Activated naive CD4-positive, alpha-beta T cell treated with anti-CD3 and anti-CD28 coated beads, Interleukin-2, amount 10 ng/mL, durations not matched to agents 7 days and 5 days (primary cell): ENCODE results near the gene ECHS1.
"Not testable (repeated sequence)": the region's sequence is repeated elsewhere in the genome, so short reads cannot be mapped to it uniquely, and the experiment has no call there.

ENCODE experiments used
- CTCF ChIA-PET: fragments of 350-600 bp; sonication (Branson Sonifier 250); formaldehyde crosslinking; loops from one replicate; lab custom pipeline; 2021; ENCODE audit warnings: antibody characterized with exemption; lab: Charles Lee
- DNase-seq: peaks from one replicate; pipeline ENCODE4 v3.0.0-alpha.2; 2020
- H3K27ac Mint-ChIP-seq: one replicate; pipeline ENCODE4 v1.8.0; 2021; ENCODE audit warnings: mild to moderate bottlenecking, moderate library complexity, mixed read lengths
- H3K27me3 Mint-ChIP-seq: one replicate; pipeline ENCODE4 v1.8.0; 2021; ENCODE audit warnings: mild to moderate bottlenecking, mixed read lengths
- H3K36me3 Mint-ChIP-seq: one replicate; pipeline ENCODE4 v1.8.0; 2021; ENCODE audit warnings: mixed read lengths
- H3K4me1 Mint-ChIP-seq: one replicate; pipeline ENCODE4 v1.8.0; 2021; ENCODE audit warnings: mixed read lengths
- H3K4me3 Mint-ChIP-seq: one replicate; pipeline ENCODE4 v1.8.0; 2021; ENCODE audit warnings: mild to moderate bottlenecking, moderate library complexity, mixed read lengths
- H3K9me3 Mint-ChIP-seq: one replicate; pipeline ENCODE4 v1.8.0; 2021; ENCODE audit warnings: mixed read lengths

The ECHS1 gene

GRCh38 chr10:133377818-133378250, 4.7 kb upstream of the ECHS1 start:
- H3K4me1 Mint-ChIP-seq: peaks cover 11% of the 10 kb centered on the region

GRCh38 chr10:133377025-133377817, 4.1 kb upstream of the ECHS1 start:
- Mint-ChIP-seq H3K9me3 (no peaks in the 10 kb centered on the region), H3K27me3 (peaks cover 46% of the 10 kb centered on the region), H3K27ac (no peak overlapping the region), H3K36me3 (no peaks in the 10 kb centered on the region), H3K4me1 (peaks cover 12% of the 10 kb centered on the region), H3K4me3 (peak overlapping the region; percentile 54)
- no peak for DNase-seq
- CTCF ChIA-PET: no interaction called here

More at GRCh38 chr10:133377818-133378250, 4.7 kb upstream of the ECHS1 start:
- Mint-ChIP-seq H3K4me3 (peak overlapping the region; percentile 78), H3K27ac (no peak overlapping the region), H3K36me3 (no peaks in the 10 kb centered on the region), H3K9me3 (no peaks in the 10 kb centered on the region), H3K27me3 (peaks cover 46% of the 10 kb centered on the region)
- no peak for DNase-seq
- CTCF ChIA-PET: interaction anchor here (0.8 kb wide), 1 partner anchor 9 kb away, joined by 3 read pairs; no protein-coding TSS in a partner anchor

- H3K9me3 Mint-ChIP-seq, H3K36me3 Mint-ChIP-seq, DNase-seq, H3K27ac Mint-ChIP-seq: not testable (repeated sequence)
- Mint-ChIP-seq H3K4me3 (peak overlapping the region; percentile 49), H3K4me1 (peaks cover 19% of the 10 kb centered on the region), H3K27me3 (peaks cover 44% of the 10 kb centered on the region)
- CTCF ChIA-PET: interaction anchor here (1.0 kb wide), 1 partner anchor 11 kb away, joined by 4 read pairs; no protein-coding TSS in a partner anchor
Measured at GRCh38 chr10:133376183-133376582, 3.0 kb upstream of the ECHS1 start.

- DNase-seq: no peak
- H3K4me1 Mint-ChIP-seq: peaks cover 19% of the 10 kb centered on the region
- H3K9me3 Mint-ChIP-seq: no peaks in the 10 kb centered on the region
- H3K27ac Mint-ChIP-seq: no peak overlapping the region
- H3K4me3 Mint-ChIP-seq: peak overlapping the region; percentile 15
- CTCF ChIA-PET: interaction anchor here (1.0 kb wide), 1 partner anchor 12 kb away, joined by 4 read pairs; no protein-coding TSS in a partner anchor
- peaks cover under 1% of the 10 kb centered on the region for H3K36me3 Mint-ChIP-seq
- H3K27me3 Mint-ChIP-seq: peaks cover 38% of the 10 kb centered on the region
Measured at GRCh38 chr10:133375357-133376115, 2.4 kb upstream of the ECHS1 start.

- no peak overlapping the region for H3K27ac Mint-ChIP-seq
- H3K9me3 Mint-ChIP-seq: no peaks in the 10 kb centered on the region
- H3K4me1 Mint-ChIP-seq: peaks cover 19% of the 10 kb centered on the region
- no peak for DNase-seq
- H3K4me3 Mint-ChIP-seq: peak overlapping the region; percentile 75
- CTCF ChIA-PET: no interaction called here
- peaks cover 12% of the 10 kb centered on the region for H3K36me3 Mint-ChIP-seq
- H3K27me3 Mint-ChIP-seq: peaks cover 24% of the 10 kb centered on the region
Measured at GRCh38 chr10:133372507-133372906, 647 bp downstream of the ECHS1 start.

- peaks cover 16% of the 10 kb centered on the region for H3K4me1 Mint-ChIP-seq
Measured at GRCh38 chr10:133370030-133370786, 2.9 kb downstream of the ECHS1 start.

DNA sequence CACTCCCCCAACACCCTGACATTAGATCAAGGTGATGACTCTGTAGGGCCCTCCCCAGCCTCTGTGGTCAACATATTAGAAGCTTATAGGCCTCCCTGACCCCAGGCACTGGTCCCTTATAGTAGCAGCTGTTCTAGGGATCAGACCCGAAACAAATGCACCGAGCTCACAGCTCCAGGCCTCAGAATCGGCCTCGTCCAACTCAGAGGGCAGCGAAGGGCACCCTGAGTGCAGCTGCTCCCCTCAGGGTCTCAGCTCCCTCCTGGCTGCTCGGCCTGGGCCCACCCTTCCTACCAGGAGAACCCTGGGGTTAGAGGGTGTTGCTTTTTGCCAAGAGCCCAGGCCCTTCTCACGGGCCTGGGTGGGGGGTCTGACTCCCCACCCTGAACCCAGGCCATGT, 5.0 kb downstream of the ECHS1 start:
- CTCF ChIA-PET: no interaction called here
- peaks cover 19% of the 10 kb centered on the region for H3K36me3 Mint-ChIP-seq
- H3K27me3 Mint-ChIP-seq: no peaks in the 10 kb centered on the region
- no peak for DNase-seq
- no peak overlapping the region for H3K4me3 Mint-ChIP-seq
- no peak overlapping the region for H3K27ac Mint-ChIP-seq
- peaks cover 8% of the 10 kb centered on the region for H3K4me1 Mint-ChIP-seq
- no peaks in the 10 kb centered on the region for H3K9me3 Mint-ChIP-seq

More at GRCh38 chr10:133370030-133370786, 2.9 kb downstream of the ECHS1 start:
- peaks cover 6% of the 10 kb centered on the region for H3K27me3 Mint-ChIP-seq
- H3K4me3 Mint-ChIP-seq: peak overlapping the region; percentile 36
- no peaks in the 10 kb centered on the region for H3K9me3 Mint-ChIP-seq
- DNase-seq: no peak
- no peak overlapping the region for H3K27ac Mint-ChIP-seq
- CTCF ChIA-PET: interaction anchor here (2.6 kb wide), 1 partner anchor 41 kb away, joined by 9 read pairs; no protein-coding TSS in a partner anchor
- peaks cover 13% of the 10 kb centered on the region for H3K36me3 Mint-ChIP-seq

DNA sequence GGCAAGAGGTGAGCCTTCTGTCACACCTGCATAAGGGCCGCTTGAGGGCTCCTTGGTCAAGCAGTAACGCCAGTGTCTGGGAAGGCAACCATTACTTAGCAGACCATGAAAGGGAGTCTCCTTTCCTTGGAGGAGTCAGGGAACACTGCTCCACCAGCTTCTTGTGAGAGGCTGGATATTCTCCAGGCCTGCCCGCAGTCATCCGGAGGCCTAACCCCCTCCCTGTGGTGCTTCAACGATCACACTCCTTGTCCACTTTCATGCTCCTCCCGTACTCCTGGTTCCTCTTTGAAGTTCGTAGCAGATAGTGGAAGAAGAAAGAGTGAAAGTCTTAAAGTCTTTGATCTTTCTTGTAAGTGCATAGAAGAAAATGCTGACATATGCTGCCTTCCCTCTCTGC, 5.7 kb downstream of the ECHS1 start:
- H3K9me3 Mint-ChIP-seq, CTCF ChIA-PET: not testable (repeated sequence)

DNA sequence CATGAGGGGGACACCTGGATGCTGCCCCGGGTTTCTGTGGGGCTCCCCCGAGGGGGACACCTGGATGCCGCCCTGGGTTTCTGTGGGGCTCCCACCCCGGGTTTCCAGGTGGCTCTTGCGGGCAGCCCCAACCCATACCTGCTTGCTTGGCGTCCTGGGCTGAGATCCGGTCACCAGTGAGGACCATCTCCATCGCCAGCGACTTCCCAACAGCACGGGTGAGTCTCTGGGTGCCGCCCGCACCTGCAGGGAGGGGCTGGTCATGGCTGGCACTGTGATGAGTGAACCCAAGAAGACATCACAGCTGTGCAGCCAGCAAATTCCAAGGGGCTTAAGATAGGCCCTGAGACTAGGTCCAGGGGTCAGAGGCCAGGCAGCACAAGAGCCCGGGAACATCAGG, 6.4 kb downstream of the ECHS1 start:
- Mint-ChIP-seq H3K27ac (no peak overlapping the region), H3K9me3 (no peaks in the 10 kb centered on the region), H3K4me1 (peaks cover 3% of the 10 kb centered on the region), H3K27me3 (no peaks in the 10 kb centered on the region), H3K4me3 (no peak overlapping the region), H3K36me3 (peaks cover 19% of the 10 kb centered on the region)
- no peak for DNase-seq
- CTCF ChIA-PET: no interaction called here

More for the DNA sequence above, 5.7 kb downstream of the ECHS1 start:
- not testable (repeated sequence) for H3K4me3 Mint-ChIP-seq, H3K27me3 Mint-ChIP-seq, H3K4me1 Mint-ChIP-seq, DNase-seq, H3K27ac Mint-ChIP-seq
- H3K36me3 Mint-ChIP-seq: peaks cover 19% of the 10 kb centered on the region

- Mint-ChIP-seq H3K9me3 (no peaks in the 10 kb centered on the region), H3K4me1 (no peaks in the 10 kb centered on the region), H3K36me3 (peaks cover 19% of the 10 kb centered on the region), H3K27me3 (no peaks in the 10 kb centered on the region), H3K27ac (no peak overlapping the region), H3K4me3 (no peak overlapping the region)
- no peak for DNase-seq
- CTCF ChIA-PET: no interaction called here
Measured at GRCh38 chr10:133366130-133366478, 7.0 kb downstream of the ECHS1 start.

DNA sequence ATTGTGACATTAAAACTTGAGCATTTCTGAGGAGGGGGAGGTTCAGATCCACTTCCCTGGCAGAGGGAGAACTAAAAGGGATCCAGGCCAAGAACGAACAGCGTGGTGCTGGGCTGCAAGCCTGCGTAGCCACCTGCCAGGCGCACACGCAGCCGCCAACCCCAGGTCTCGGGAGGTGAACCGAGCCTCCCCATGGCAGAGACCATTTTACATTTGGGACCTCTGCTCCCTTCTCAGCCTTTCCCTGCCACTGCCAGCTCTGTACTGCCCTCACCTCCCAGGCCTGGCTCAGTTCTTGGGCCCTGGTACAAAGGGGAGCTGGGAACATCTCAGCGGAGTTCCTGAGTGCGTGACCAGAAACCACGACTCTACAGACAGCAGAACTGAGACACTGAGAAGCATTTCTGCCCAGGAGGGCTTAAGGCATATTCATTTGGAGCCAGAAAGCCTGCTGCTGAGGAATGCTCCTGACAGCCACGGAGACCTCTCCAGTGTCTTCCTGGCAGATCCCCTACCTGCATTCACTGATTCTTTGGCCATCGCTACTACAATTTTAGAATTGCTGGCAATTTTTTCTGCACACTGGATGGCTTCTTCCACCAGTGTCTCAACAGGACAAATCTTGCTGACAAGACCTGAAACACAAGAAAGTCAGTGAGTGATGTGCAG, 7.6 kb downstream of the ECHS1 start:
- CTCF ChIA-PET: no interaction called here
- no peak for DNase-seq
- H3K9me3 Mint-ChIP-seq: no peaks in the 10 kb centered on the region
- H3K36me3 Mint-ChIP-seq: peaks cover 19% of the 10 kb centered on the region
- no peaks in the 10 kb centered on the region for H3K4me1 Mint-ChIP-seq
- no peaks in the 10 kb centered on the region for H3K27me3 Mint-ChIP-seq
- no peak overlapping the region for H3K27ac Mint-ChIP-seq
- no peak overlapping the region for H3K4me3 Mint-ChIP-seq

GRCh38 chr10:133364645-133365431, 8.3 kb downstream of the ECHS1 start:
- no peak overlapping the region for H3K4me3 Mint-ChIP-seq
- no peak overlapping the region for H3K27ac Mint-ChIP-seq
- DNase-seq: no peak
- no peaks in the 10 kb centered on the region for H3K4me1 Mint-ChIP-seq
- CTCF ChIA-PET: no interaction called here
- H3K27me3 Mint-ChIP-seq: no peaks in the 10 kb centered on the region
- peaks cover 17% of the 10 kb centered on the region for H3K36me3 Mint-ChIP-seq
- H3K9me3 Mint-ChIP-seq: no peaks in the 10 kb centered on the region

DNA sequence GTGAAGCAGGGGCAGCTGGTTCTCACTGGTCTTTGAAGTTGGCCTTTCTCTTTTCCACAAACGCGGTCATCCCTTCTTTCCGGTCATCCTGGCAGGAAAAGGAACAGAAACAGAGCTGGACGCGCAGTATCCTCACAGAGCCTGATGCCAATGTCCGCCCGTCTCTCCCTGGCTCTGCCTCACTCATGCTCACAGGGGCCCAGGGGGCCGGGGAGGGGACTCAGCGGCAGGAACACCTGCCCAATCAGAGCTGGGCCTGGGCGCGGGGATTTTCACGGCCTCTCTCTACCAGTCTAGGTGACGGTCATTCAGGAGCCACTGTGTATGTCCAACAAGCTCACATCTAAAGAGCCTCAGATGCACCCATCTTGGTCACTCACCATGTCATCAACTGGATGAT, 10.3 kb downstream of the ECHS1 start:
- peaks cover 10% of the 10 kb centered on the region for H3K36me3 Mint-ChIP-seq
- no peak overlapping the region for H3K4me3 Mint-ChIP-seq
- no peak for DNase-seq
- H3K4me1 Mint-ChIP-seq: no peaks in the 10 kb centered on the region
- H3K9me3 Mint-ChIP-seq: no peaks in the 10 kb centered on the region
- CTCF ChIA-PET: no interaction called here
- no peak overlapping the region for H3K27ac Mint-ChIP-seq
- H3K27me3 Mint-ChIP-seq: no peaks in the 10 kb centered on the region
